Fibroblast of pulmonary artery (primary cell): ENCODE results near the gene ICAM4.

Experiments used
- DNase-seq: peaks from one replicate; pipeline ENCODE4 v3.0.0-alpha.2; 2010; ENCODE audit warnings: low read depth
- H3K4me3 ChIP-seq: replicated peaks from 2 replicates; pipeline ENCODE4 v1.5.1; 2011; ENCODE audit warnings: low read depth, mild to moderate bottlenecking, control low read depth, low read length, moderate library complexity
- TF ChIP-seq, protein P1 (sequence below): IDR thresholded peaks from 2 replicates; pipeline ENCODE4 v1.5.1; 2011; ENCODE audit warnings: mild to moderate bottlenecking, control low read depth, low read length, inconsistent platforms; ENCODE audit errors: missing control alignments

The ICAM4 gene

DNA sequence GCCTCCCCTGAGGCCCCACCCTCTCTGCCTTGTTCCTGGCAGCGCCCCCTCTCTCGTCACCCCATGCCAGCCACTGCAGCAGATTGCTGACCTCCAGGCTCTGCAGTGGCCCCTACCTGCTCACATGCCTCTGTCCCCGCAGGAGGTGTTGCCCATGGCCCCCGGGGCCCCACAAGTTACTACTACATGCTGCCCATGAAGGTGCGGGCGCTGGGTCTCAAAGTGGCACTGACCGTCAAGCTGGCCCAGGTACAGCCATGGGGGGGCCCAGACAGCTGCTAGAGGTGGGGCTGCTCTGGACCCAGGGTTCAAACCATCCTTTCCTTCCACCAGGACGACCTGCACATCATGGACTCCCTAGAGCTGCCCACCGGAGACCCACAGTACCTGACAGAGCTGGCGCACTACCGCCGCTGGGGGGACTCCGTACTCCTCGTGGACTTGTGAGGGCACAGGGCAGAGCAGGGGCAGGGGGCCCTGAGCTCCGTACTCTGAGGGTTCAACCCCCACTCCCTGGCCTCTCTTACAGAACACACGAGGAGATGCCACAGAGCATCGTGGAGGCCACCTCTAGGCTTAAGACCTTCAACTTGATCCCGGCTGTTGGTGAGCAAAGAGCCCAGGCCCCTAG is 28.6 kb upstream of the ICAM4 start:
- no peak for DNase-seq
- no peak overlapping the region for H3K4me3 ChIP-seq
- TF ChIP-seq, protein P1, sequence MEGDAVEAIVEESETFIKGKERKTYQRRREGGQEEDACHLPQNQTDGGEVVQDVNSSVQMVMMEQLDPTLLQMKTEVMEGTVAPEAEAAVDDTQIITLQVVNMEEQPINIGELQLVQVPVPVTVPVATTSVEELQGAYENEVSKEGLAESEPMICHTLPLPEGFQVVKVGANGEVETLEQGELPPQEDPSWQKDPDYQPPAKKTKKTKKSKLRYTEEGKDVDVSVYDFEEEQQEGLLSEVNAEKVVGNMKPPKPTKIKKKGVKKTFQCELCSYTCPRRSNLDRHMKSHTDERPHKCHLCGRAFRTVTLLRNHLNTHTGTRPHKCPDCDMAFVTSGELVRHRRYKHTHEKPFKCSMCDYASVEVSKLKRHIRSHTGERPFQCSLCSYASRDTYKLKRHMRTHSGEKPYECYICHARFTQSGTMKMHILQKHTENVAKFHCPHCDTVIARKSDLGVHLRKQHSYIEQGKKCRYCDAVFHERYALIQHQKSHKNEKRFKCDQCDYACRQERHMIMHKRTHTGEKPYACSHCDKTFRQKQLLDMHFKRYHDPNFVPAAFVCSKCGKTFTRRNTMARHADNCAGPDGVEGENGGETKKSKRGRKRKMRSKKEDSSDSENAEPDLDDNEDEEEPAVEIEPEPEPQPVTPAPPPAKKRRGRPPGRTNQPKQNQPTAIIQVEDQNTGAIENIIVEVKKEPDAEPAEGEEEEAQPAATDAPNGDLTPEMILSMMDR = no peak

DNA sequence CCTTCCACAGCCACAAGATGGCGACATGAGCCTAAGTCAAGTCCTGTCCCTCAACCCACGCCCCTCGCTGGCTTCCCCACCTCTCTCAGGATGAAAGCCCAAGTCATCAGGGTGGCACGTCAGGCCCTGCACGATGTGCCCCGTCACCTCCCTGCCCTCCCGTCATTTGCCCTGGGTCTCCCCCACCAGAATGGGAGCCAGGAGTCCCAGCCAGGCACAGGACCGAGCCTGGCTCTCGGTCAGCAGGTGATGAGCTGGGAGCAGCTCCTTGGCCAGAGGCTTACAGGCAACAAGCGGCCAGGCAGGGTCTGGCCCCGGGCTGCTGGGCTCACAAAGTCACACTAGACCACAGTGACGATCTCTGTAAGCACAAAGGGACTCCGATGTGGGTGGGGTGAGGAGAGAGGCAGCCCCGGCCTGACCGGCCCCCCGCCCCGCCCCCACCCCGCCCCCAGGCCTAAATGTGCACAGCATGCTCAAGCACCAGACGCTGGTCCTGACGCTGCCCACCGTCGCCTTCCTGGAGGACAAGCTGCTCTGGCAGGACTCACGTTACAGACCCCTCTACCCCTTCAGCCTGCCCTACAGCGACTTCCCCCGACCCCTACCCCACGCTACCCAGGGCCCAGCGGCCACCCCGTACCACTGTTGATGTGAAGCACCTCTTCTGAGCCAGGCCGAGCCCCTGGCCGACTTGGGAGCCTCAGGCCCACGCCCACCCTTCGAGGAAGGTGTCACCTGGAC is 27.4 kb upstream of the ICAM4 start:
- TF ChIP-seq, protein P1 = peak; percentile 73
- DNase-seq = peak; percentile 90
- no peak overlapping the region for H3K4me3 ChIP-seq

DNA sequence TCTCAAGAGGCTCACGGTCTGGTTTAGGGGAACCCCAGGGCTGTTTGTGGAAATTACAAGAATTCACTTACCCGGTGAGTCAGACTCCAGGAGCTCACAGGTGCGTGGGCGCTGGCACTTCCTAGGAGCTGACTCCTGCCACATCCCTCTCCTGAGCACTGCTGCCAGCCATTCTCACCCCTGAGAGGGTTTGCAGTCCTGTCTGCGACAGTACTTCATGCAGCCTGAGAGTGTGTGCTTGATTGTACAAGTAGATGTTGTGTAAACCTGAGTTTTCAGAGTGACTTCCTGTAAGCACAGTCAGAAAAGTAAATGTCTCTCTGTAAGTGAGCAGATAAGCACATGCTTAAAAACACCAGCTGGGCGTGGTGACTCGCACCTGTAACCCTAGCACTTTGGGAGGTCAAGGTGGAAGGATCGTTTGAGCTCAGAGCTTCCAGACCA is 26.6 kb upstream of the ICAM4 start:
- no peak for DNase-seq
- TF ChIP-seq, protein P1 = no peak
- H3K4me3 ChIP-seq = no peak overlapping the region

DNA sequence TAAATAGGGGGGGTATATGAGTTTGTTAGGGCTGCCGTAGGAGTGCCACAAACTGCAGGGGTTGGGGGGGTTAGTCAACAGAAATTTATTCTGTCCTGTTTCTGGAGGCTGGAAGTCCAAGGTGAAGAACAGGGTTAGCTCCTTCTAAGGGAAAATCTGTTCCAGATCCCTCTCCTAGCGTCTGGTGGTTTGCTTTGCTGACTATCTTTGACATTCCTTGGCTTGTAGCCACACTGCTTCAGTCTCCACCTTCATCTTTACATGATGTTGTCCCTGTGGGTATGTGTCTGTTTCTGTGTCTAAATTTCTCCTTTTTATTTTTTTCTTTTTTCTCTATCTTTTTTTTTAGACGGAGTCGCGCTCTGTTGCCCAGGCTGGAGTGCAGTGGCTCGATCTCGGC is 24.0 kb upstream of the ICAM4 start:
- no peak overlapping the region for H3K4me3 ChIP-seq
- peak; percentile 38 for DNase-seq
- TF ChIP-seq, protein P1 = no peak

DNA sequence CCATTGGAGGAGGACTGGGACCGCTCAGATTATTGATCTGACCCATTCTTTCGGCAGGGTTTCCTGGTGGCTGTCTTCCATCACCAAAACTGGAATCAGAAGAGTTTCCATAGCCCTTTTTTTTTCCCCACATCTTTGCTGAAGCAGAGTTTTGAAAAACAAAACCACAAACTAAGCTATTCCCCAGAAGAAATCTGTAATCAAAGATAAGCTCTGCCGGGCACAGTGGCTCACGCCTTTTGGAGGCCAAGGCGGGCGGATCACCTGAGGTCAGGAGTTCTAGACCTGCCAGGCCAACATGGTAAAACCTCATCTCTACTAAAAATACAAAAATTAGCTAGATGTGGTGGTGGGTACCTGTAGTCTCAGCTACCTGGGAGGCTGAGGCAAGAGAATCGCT is 20.0 kb upstream of the ICAM4 start:
- no peak overlapping the region for H3K4me3 ChIP-seq
- TF ChIP-seq, protein P1 = no peak
- no peak for DNase-seq

DNA sequence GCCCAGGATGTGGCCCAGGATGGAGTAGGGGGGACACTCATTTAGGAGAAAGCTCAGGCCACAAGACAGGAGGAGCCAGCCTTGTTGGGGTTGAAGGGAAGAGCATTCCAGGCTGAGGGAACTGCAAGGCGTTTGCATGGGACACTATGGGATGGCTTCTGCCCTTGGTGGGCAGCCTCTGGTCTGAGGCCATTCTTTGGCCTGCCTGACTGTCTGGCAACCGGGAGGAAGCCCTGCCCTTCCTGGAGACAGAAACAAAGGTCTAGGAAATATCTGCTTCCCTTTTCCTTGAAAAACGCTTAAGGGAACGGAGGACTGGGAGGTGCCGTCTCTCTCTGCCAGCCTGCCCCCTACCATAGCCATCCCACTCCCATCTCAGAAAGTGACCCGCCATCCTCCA is 18.7 kb upstream of the ICAM4 start:
- H3K4me3 ChIP-seq = no peak overlapping the region
- DNase-seq = no peak
- TF ChIP-seq, protein P1 = no peak
